ENCODE data around the gene DPM1.

Gene DPM1

DNA sequence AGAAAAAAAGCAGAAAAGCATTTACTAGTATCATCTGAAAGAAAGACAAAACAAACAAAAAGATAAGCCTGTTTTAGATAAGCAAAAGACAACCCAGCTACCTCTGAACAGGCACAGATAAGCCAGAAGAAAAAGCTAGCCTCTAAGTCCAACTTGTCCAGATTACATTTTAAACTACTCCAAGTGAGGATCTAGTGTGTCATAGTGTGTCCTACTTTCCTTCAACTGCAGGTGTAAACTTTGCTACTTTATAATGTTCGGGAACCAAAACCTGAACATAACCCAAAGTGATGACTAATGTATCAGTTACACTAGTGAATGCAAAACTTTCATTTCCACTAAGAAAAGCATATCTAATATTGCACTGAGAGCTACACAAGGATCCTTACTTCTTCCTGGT is 46.6 kb downstream of the DPM1 start:
- no peaks in the 10 kb centered on the region for H3K9me3 ChIP-seq (ENCODE audit: severe bottlenecking)
- no peak for DNase-seq
- no peaks in the 10 kb centered on the region for H3K27me3 ChIP-seq (ENCODE audit: insufficient read depth, low read depth, severe bottlenecking)
- no peak overlapping the region for H3K4me3 ChIP-seq (ENCODE audit: low read depth, low read length)
- no peak overlapping the region for H3K27ac ChIP-seq
- peaks cover 53% of the 10 kb centered on the region for H3K36me3 ChIP-seq
- TF ChIP-seq, protein P1, sequence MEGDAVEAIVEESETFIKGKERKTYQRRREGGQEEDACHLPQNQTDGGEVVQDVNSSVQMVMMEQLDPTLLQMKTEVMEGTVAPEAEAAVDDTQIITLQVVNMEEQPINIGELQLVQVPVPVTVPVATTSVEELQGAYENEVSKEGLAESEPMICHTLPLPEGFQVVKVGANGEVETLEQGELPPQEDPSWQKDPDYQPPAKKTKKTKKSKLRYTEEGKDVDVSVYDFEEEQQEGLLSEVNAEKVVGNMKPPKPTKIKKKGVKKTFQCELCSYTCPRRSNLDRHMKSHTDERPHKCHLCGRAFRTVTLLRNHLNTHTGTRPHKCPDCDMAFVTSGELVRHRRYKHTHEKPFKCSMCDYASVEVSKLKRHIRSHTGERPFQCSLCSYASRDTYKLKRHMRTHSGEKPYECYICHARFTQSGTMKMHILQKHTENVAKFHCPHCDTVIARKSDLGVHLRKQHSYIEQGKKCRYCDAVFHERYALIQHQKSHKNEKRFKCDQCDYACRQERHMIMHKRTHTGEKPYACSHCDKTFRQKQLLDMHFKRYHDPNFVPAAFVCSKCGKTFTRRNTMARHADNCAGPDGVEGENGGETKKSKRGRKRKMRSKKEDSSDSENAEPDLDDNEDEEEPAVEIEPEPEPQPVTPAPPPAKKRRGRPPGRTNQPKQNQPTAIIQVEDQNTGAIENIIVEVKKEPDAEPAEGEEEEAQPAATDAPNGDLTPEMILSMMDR (IDR thresholded peaks at IDR 0.05; ENCODE audit: low read depth, low read length) = no peak

DNA sequence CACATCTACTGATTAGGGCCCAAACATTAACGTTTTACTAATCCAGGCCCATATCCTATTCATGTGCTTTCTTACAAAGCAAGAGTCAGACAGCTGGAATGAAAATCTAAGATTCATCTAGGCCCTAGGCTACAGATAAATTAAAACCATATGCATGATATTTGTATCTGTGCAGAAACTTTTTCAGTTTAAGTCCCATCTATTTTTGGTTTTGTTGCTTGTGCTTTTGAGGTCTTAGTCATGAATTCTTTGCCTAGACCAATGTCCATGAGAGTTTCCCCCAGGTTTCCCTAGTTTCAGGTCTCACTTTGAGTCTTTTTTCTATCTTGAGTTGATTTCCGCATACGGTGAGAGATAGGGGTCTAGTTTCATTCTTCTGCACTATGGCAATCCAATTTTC is 47.3 kb downstream of the DPM1 start:
- no peaks in the 10 kb centered on the region for H3K27me3 ChIP-seq (ENCODE audit: insufficient read depth, low read depth, severe bottlenecking)
- TF ChIP-seq, protein P1 (IDR thresholded peaks at IDR 0.05; ENCODE audit: low read depth, low read length) = no peak
- no peak overlapping the region for H3K4me3 ChIP-seq (ENCODE audit: low read depth, low read length)
- H3K9me3 ChIP-seq (ENCODE audit: severe bottlenecking) = no peaks in the 10 kb centered on the region
- peaks cover 50% of the 10 kb centered on the region for H3K36me3 ChIP-seq
- DNase-seq = no peak
- no peak overlapping the region for H3K27ac ChIP-seq

DNA sequence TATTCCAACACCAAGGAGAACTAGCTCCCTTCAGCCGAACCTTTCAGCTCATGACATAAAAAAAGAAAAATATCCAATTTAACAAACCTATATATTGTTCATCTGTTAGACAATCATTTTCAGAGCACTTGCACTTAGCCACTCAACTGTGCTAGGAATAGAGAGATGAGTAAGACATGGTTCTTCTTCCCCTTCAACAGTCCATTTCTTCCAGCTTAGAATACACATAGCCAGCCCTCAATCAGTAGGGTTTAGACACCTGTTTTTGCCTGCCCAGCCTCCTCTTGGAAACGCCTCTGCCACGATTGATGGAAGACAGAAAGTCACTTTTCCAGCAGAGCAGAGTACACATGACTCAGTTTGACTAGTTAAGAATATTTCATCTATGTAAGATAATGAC is 48.9 kb downstream of the DPM1 start:
- DNase-seq = no peak
- Histone ChIP-seq H3K27ac (no peak overlapping the region), H3K27me3 (ENCODE audit: insufficient read depth, low read depth, severe bottlenecking) (no peaks in the 10 kb centered on the region), H3K36me3 (peaks cover 47% of the 10 kb centered on the region), H3K4me3 (ENCODE audit: low read depth, low read length) (no peak overlapping the region), H3K9me3 (ENCODE audit: severe bottlenecking) (no peaks in the 10 kb centered on the region)
- TF ChIP-seq, protein P1 (IDR thresholded peaks at IDR 0.05; ENCODE audit: low read depth, low read length) = no peak

DNA sequence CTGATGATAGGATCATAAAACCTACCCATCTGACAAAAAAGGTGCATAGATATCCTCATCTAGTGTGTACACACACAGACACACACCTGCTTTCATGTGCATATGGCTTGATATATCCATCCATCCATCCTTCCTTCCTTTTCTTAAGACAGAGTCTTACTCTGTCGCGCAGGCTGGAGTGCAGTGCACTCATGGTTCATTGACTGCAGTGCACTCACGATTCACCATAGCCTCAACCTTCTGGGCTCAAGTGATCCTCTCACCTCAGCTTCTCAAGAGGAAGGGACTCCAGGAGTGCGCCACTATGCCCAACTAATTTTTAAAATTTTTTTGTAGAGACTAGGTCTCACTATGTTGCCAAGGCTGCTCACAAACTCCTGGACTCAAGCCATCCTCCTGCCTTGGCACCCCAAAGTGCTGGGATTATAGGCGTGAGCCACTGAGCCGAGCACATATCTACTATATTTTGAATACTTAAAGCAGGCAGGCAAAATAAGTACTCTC is 54.2 kb downstream of the DPM1 start:
- H3K4me3 ChIP-seq (ENCODE audit: low read depth, low read length) = no peak overlapping the region
- no peak for DNase-seq
- no peak overlapping the region for H3K27ac ChIP-seq
- TF ChIP-seq, protein P1 (IDR thresholded peaks at IDR 0.05; ENCODE audit: low read depth, low read length) = no peak
- no peaks in the 10 kb centered on the region for H3K27me3 ChIP-seq (ENCODE audit: insufficient read depth, low read depth, severe bottlenecking)
- H3K9me3 ChIP-seq (ENCODE audit: severe bottlenecking) = no peaks in the 10 kb centered on the region
- H3K36me3 ChIP-seq = peaks cover 65% of the 10 kb centered on the region

DNA sequence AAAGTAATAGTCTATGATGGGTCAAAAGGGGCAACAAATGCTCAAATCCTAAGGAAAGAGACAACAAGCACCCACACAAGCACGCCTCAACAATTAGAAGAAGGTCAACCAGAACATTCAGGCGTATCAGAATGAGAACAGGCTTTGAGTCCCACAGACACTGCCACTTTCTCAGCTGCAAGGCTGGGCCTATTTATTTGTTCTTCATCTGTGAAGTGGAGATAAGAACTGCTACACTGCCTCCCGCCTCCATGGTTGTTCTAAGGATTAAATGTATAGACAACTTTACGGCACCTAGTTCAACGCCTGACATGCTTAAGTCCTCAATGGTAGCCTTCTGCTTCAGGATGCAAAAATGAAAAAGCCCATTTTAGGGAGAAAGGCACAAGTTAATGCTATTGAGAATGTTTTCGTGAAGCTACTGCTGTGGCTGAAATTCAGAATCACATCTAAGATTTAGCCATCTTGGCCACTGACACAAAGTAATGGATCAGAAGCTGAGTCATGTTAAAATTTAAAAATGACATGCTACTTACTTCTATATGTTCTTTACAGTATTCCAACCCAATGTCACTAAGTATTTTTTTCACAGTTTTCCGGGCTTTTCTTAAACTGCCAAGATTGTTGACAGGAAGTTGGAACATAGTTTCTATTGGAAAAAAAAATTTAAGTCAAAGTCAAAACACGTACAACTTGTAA is 54.8 kb downstream of the DPM1 start:
- H3K27ac ChIP-seq = no peak overlapping the region
- TF ChIP-seq, protein P1 (IDR thresholded peaks at IDR 0.05; ENCODE audit: low read depth, low read length) = no peak
- no peaks in the 10 kb centered on the region for H3K27me3 ChIP-seq (ENCODE audit: insufficient read depth, low read depth, severe bottlenecking)
- peaks cover 71% of the 10 kb centered on the region for H3K36me3 ChIP-seq
- DNase-seq = no peak
- no peaks in the 10 kb centered on the region for H3K9me3 ChIP-seq (ENCODE audit: severe bottlenecking)
- H3K4me3 ChIP-seq (ENCODE audit: low read depth, low read length) = no peak overlapping the region

DNA sequence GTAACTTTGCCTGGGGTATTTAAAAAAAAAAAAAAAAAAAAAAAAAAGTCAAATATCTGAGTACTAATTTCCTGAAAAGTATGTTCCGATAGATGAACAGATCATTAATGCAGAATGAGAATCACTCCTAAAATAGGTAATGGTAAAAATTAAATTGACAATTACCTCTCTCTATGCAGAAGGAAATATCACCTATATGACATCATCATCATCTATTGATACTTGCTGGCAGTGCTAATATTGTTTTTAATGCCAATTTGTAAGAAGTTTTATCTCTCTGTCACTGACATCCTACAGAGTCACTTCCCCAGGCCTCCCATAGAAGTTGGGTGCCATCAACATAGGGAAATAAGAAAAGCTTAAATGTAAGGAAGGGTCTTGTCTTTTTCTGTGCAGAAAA is 57.0 kb downstream of the DPM1 start:
- H3K9me3 ChIP-seq (ENCODE audit: severe bottlenecking) = no peaks in the 10 kb centered on the region
- H3K27ac ChIP-seq = no peak overlapping the region
- TF ChIP-seq, protein P1 (IDR thresholded peaks at IDR 0.05; ENCODE audit: low read depth, low read length) = no peak

More for the DNA sequence above, 57.0 kb downstream of the DPM1 start:
- Histone ChIP-seq H3K4me3 (ENCODE audit: low read depth, low read length) (no peak overlapping the region), H3K36me3 (peaks cover 84% of the 10 kb centered on the region), H3K27me3 (ENCODE audit: insufficient read depth, low read depth, severe bottlenecking) (no peaks in the 10 kb centered on the region)
- DNase-seq = no peak

All from WERI-Rb-1 (cell line).